GM04504 (cell line): Measurements from ENCODE around the gene PJA1.

ENCODE experiments used
- DNase-seq: peaks from one replicate; pipeline ENCODE4 v3.0.0-alpha.2; 2012; ENCODE audit warnings: low read depth

The PJA1 gene, protein sequence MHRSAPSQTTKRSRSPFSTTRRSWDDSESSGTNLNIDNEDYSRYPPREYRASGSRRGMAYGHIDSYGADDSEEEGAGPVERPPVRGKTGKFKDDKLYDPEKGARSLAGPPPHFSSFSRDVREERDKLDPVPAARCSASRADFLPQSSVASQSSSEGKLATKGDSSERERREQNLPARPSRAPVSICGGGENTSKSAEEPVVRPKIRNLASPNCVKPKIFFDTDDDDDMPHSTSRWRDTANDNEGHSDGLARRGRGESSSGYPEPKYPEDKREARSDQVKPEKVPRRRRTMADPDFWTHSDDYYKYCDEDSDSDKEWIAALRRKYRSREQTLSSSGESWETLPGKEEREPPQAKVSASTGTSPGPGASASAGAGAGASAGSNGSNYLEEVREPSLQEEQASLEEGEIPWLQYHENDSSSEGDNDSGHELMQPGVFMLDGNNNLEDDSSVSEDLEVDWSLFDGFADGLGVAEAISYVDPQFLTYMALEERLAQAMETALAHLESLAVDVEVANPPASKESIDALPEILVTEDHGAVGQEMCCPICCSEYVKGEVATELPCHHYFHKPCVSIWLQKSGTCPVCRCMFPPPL

DNA sequence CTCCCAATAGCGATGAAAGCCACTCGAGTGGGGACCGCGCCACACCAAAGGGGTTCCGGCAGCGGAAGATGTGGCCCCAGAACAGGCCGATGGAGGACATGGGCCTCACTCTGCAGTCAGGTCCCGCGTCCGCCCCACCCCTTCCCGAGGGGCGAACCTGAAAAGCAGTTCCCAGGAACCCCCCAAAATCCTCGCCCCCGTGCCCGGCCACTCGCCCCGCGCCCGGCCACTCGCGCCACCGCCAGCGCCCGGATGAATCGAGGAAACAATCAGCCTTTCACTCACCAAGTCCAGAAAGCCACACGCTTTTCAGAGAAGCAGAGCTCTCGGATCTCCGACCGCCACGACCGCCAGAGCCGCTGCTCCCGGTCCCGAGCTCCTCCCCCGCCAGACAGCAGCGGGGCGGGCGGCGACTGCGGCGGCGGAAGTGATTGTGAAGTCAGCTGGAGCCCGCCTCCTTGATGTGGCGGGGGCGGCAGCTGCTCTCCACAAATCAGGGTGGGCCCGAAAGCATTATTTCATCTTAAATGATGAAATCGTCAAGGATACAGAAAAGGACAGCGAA, at the start of gene PJA1:
Gene PJA1 (minus strand): TSS at position 367 of the 565 bp plus-strand sequence. CDS start 2,380 bp downstream, outside the sequence.
- peak; percentile 32 for DNase-seq

DNA sequence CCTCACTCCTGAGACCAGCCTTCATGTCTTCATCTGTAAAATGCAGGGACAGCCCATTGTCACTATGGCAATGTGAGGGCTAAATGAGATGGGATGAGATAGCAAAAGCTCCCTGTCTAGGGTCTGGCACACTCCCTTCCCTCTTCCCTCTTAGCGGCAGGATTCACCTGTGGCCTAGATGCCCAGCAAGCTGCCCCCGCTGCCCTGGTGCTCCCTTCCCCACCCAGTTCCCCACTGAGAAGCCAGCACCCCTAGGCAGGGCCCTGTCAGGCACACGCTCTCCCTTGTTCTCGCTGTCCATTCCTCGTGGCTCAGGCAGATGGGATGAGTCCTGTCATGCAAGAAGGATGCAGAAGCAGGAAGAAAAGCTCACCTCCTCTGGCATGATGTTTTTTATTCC, 49.2 kb upstream of the PJA1 start:
- no peak for DNase-seq

DNA sequence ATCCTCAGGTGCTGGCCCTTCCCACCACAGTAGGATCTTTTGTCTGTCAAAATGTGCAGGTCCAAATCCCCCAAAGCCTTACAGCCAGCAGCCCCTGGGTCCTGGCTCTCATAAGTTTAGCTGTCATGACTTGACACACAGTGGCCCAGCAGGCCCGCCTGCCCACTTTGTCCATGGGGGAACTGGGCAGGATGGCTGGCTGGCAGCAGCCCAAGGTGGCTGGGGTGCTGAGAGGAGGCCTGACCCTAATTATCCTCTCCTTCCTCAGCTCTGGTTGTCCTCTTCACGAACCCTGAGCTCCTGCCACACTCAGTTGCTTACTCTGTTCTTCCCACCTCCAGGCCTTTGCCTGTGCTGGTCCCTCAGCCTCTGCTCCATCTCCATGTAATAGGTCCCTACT, 46.4 kb upstream of the PJA1 start:
- no peak for DNase-seq

DNA sequence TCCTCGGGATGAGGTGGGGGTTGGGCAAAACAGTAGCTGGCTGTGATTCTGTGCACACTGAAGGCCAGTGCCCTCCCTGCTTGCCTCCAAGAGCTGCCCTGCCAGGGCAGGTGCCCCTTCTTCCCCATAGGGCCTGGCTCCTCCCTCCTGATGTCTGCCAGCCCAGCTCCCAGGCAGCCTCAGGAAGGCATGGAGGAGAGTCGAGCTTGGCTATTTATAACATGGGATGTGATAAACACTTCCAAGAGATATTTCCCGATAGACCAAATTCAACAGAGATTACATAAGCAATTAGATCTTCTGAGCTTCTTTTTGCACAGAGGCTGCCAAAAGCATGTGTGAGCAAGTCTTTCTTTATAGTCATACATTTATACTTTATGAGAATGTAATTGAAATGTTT, 45.3 kb upstream of the PJA1 start:
- DNase-seq = no peak

DNA sequence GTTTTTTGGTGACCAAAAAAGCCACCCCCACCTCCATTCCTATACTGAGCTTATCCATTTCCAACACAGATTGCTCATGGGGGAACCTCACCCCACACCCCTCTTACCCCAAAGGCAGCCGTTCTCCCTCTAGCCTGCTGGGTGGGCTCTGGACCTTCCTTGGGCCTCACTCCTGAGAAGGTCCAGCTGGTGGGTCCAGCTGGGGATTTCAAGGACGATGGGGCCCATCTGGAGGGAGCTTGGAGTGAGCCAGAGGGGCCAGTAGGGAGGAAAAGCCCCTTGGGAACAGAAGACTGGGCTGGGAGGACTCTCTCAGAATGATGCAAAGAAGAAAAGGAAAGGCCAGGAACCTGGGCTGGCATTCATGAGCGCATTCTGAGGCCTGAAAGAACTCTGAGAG, 42.0 kb upstream of the PJA1 start:
- no peak for DNase-seq

DNA sequence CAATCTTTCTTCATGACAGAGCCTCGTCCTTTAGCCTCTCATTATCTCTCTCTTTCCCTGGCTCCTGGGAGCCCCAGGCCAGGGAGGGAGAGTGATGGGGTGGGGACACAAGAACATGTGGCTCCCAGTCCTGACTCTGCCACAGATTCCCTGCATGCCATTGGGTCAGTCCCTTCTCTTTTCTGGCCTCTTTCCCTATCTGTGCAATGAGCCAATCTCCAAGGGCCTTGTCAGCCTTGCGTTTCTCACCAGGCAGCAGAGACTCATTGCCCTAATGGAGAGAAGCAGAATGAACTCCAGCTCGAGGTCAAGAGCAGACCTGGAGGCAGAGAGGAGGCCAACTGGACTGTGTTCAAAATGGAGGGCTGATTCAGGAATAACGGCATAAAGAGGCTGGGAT, 38.4 kb upstream of the PJA1 start:
- peak; percentile 2 for DNase-seq

DNA sequence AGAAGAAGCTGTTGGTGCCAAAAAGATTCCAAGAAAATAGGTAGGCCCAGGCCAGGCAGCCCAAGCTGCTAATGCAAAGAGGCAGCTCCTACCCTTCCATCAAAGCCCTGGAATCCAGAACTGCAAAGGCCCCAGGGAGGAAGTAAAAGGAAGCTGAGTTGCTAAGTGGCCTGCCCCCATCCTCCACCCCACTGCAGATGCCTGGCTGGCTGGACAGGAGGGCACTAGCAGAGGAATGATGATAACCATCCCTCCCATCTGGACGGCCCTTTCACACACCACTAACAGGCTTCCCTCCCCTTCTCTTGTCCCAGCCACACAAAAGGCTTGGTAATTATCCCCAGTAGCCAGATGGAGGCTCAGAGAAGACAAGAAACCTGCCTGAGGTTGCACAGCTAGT, 32.4 kb upstream of the PJA1 start:
- DNase-seq = no peak

DNA sequence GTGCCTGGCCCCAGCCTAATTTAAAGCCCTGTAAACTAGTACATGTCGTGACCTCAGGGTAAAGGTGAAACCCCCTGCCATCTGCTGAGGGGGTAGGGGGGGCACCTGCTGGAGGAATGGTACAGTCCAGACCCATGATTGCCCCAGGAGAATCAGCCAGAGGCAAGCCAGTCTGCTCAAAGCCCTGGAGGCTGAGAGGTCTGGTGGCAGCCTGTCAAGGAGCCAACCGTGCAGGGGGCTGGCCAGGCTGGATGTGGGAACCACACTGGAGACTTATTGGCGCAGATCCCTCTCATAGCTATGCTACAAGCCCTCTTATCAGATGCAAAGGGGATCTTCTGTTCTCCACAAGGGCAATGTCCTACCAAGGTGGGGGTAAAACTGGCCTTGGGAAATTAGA, 31.4 kb upstream of the PJA1 start:
- no peak for DNase-seq

DNA sequence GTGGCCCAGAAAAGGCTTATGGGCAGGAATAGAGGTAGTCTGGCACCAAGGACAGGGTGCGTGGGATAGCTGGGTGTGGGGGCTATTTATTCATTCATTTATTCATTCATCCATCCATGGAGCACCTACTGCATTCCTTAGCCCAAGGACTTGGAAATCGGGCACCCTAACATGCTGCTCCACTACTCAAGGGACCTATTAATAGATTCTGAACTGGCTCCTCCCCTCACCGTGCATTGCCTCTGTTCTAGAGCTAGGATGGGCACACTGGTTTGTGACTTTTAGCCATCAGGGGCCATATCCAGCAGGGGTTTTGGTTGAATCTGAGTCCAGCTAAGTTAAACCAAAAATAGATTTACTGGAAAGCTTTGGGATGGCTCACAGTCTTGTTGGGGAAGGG, 30.6 kb upstream of the PJA1 start:
- no peak for DNase-seq

DNA sequence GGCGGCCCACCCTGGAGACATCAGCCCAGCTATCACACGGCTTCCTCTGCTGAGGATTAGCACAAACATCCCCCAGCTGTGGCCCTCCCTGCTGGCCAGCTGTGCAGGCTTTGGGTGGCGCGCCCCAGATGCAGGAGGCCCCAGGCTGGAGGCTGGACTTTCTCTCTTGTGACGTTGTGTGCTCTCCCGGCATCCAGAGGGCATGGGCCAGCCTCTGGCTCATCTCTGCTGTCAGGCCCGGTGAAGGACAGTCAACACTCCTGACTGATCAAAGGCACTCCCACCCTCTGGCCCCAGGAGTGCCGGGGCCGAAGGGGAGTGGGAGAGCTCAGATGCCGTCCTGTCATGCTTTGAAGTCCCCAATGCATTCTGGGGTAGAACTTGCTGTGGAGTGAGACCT, 29.9 kb upstream of the PJA1 start:
- no peak for DNase-seq

DNA sequence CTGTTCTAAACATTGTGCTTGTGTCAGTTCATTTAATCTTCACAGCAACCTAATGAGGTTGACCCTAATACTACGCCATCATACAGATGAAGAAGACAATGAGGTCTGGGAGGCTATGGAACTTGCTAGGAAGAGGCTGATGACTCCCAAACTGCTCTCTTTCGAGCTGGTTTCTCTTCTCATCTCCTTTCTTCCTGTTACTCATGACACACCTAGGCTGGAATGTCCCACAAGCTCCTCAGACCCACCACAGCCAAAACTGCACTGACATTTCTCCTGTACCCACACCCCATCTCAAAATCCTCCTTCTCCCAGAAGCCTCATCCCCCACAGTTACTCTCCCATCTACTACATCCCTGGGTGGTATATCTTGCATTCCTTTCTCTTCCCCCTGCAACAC, 27.4 kb upstream of the PJA1 start:
- DNase-seq = no peak

DNA sequence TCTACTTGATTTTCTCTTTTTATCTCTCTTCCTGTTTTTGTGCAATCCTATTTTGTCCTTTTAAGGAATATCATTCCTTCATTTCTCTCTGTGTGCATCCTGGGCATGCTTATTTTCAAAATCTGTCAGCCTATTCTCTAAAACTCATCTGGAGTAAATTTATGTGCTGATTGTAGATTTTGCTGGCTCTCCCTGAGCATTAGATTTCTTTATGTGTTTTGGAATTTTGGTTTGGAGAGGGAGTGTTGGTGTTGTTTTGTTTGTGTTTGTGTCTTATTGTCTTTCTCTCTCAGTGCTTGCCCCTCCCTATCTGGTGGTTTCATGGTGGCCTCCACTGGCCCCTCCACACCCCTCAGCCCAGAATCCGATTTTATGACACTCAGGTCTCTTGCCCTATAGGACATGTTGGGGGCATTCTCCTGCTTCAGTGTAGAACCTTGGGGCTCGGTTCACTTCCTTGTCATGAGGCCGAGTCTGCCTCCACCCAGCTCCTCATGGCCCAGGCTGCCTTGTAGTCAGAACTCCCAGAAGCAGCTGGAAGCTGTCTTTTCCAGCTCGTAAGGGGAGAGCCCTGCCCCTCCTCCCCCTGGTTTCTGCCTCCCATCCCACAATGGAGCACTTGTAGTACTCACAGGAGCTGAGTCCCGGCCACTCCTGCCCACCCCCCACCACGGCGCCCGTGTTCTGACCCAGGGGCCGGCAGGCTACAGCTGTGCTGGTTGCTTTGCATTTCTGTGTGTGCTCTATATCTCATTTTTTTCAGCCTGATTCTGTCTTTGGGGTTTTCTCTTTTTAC, 24.5 kb upstream of the PJA1 start:
- no peak for DNase-seq

DNA sequence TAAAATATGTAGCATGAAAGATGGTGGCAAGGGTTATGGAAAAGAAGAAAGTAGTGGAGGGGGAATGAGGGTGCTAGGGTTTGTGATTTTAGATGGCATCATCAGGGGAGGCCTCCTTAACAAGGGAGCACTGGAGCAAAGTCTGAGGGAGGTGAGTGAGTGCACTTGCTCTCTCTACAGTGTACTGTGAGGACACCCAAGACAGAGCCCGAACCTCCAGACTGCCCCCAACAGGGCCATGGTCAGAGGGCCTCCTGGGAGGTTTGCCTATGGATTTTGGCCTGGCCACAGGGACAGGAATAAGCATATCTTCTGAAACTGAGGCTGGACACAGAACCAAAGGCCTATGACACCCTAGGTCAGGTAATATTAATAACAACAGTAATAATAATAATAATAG, 21.4 kb upstream of the PJA1 start:
- no peak for DNase-seq

DNA sequence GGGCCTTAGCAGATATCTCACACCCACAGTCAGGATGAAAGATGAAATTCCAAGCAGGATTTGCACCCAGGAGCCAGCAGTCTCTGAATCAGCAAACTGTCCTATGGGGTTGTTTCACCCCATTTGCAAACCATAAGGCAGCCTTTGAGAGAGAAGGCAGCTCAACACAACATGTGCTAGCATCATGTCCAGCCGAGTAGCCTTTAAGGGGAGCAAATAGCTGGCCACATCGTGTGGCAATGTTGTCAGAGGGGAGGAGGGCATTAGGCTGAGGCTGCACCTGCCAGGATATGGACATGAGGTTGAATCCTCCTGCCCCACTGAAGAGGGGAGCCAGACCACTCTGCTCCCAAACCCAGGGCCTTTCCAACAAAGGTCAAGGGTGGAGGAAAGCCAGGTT, 20.6 kb upstream of the PJA1 start:
- no peak for DNase-seq

DNA sequence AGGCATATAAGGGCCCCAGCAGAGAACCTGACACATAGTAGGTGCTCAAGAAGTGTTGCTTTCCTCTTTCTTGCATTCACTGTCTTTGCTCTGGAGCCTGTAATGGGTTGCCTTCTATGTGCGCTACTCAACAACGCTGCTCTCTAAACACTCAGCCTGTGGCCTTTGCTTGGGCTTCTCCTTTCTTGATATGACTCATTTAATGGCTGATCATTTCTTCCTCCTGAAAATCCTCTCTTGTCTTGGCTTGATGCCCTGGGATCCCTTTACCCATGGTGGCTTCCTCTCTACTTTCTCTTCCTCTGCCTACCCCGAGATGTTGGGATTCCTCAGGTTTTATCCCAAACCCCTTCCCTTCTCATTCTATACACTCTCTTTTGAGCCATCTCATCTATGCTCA, 19.9 kb upstream of the PJA1 start:
- no peak for DNase-seq

DNA sequence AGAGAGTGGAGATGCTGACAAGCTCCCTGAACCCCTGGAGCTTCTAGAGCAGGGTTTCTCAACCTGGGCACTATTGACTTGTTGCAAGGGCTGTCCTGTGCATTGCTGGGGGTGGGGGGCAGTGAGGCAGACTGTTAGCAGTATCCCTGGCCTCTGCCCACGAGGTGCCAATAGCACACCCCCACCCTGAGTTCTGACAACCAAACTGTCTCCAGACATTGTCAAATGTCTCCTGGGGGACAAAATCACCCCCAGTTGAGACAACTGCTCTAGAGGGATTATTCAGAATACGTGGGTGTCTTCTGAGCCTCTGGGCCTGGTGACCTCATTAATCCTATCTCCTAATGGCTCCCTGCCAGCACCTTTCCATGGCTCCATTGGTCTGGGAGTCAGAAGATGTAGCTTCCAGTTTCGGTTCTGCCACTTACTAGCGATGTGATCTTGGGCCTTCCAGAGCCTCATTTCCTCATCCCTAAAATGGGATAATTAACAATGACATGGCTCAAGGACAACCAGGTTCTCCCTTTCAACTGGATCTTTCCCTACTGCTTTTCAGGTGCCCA, 17.6 kb upstream of the PJA1 start:
- DNase-seq = no peak

DNA sequence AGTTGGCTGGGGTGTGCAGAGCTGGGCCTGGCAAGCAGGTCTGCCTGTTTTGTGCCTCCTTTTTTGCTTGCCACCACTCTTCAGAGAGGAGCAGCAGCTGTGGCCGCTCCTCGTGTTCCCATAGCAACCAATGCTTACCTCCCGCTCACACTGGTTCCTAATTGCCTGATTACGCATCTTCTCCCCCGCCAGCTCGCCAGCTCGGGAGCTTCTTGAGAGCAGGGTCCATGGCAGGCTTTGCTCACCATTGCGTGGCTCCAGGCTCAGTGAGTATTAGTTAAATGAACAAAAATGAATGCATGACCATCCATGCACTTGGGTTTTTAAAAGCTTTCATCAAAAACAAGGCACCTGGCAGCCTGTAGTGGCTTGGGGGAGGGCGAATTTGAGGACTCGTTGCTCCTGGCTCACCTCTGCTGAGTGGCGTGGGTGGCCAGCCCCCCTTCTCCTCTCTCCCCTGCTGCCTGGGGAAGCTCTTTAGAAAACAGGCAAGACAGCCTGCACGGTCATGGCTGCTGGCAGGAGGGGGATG, 14.2 kb upstream of the PJA1 start:
- no peak for DNase-seq

DNA sequence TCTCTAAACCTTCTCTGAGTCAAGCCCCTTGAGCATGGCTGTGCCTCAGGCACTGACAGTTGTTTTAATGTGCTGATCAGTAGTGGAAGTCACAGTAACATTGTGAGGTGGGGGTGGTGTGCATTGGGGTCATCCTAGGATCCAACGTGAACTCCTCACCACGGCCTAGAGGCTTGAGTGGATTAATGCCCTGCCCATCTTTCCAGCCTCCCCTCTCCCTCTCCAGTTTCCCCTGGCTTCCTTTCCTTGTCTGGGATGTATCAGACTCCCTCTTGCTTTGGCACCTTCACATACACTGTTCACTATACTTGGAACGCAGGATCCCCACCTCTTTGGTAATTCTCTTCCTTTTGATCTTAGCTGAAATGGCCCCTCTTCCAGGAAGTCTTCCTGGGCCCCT, 13.3 kb upstream of the PJA1 start:
- no peak for DNase-seq

DNA sequence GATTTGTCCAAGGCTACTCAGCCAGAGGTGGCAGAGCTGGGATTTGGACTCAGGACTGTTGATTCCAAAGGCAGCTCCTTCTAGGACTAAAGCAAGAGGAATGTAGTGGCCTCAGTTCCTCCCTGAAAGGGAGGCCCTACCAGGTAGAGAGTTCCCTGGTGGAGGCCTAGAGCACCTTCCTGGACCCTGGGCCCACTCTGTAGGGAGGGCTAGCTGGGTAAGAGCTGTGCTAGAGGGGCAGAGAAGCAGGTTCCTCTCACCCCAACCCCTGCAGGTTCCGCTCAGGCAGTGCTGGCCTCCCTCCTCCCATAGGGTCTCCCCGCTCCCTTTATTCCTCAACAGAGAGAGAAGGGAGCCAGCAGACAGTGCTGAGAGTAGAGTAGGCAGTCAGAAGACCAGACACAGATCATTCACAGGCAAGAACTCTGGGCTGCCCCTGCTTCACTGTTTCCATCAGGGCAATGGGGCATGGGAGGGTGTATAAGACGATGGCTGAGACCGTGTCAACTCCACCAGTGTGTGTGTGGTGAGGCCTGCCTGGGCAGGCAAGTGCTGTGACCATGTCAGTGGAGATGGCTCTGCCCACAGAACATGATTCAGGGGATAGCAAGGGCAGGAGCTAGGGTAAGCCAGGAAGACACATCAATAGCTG, 12.4 kb upstream of the PJA1 start:
- DNase-seq = no peak

DNA sequence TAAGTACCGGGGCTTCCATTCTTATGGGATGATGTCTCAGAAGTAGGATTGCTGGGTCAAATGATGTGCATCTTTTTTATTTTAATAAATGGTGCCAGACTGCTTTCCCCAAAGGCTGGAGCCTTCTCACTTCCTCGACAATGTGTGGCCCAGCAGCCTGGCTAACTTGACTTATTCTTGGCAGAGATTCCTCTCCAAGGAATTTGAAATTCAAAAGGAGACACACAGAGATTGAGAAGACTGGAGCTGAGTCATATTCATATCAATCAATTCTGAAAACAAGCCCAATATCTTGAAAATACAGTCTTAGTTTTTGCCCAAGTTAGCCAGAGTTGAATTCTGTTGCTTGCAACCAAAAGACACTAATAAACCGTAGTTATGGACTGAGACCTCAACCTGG, 10.8 kb upstream of the PJA1 start:
- no peak for DNase-seq

DNA sequence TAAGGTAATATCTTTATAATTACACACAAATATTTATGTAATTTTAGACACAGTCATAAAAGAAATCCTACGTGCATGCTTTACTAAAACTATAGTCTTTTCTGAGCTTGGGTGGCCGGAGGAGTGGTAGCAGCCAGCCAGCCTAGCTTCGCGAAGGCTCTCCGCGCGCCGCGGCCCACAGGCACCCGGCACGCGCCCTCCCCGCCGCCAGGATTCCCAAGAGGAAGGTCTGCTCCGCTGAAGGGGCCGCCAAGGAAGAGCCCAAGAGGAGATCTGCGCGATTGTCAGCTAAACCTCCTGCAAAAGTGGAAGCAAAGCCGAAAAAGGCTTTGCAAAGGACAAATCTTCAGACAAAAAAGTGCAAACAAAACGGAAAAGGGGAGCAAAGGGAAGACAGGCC, 8.7 kb upstream of the PJA1 start:
- no peak for DNase-seq

DNA sequence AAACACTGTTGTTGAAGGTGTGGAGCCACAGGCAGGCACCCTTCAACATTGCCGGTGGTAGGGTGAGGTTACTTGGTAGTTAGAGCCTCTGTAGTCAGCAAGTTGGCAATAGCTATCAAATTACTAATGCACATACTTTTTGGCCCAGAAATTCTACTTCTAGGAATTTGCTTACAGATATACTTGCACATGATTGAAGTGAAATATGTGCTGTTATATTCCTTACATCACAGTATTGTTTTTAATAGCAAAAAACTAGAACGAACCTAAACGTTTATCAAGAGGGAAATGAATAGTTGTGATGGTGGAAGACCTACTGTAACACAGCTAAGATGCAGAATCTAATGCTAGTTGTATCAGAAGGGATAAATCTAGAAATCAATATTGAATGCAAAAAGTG, 7.7 kb upstream of the PJA1 start:
- no peak for DNase-seq
